ENCODE measurements around the gene GHRL. TPM values are rescaled to one million over a fixed set of nuclear protein-coding genes. Genes with fewer than 3 reads are reported as not detected.
A peak's percentile ranks its signal among the peaks of the same experiment; 100 is the strongest.
"Not testable (repeated sequence)": the region's sequence is repeated elsewhere in the genome, so short reads cannot be mapped to it uniquely, and the experiment has no call there.

The GHRL gene
- total and polyA plus RNA-seq, 4 donors, result 0.39 to 1.9 (median 1.6) TPM; not detected in 1

DNA sequence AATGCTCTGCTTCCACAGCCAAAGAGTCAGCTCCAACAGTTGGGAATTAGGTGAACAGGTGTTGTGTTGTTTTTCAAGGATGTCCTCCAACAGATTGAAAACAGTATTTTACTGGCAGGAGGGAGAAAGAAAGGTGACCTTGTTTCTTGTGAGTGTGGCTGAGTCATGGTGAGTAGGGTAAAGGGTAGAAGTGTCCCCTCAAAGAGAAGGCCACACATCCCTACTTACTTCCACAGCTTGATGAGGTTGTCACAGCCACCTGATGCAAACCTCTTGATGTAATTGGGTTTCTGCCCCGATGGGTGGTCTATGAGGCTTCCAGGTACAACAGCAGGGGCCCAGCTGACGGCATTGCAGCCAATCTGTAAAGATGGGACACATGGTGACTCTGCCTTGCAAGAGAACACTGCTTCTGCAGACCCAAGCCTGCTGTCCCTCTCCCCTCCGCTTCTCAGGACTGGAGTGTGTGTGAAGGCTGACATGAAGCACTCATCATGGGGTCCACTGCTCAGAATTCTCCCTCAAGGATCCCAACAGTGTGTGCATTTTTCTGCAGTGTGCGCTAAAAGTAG, 12.7 kb upstream of the GHRL start:
- DNase-seq (ENCODE audit: low read depth in 4 of 6, low spot score in 6 of 6), result no peak
- 85% methylated on average over 3 of the region's 4 CpGs for WGBS (ENCODE audit: insufficient coverage)
- no peak overlapping the region for H3K4me3 ChIP-seq (ENCODE audit: low read depth, low read length)
- no peaks in the 10 kb centered on the region for H3K4me1 ChIP-seq (ENCODE audit: control insufficient read depth, insufficient read depth, low read length)
- no peaks in the 10 kb centered on the region for H3K27me3 ChIP-seq (ENCODE audit: control insufficient read depth, insufficient read depth, low read length)
- no peak overlapping the region for H3K27ac ChIP-seq (ENCODE audit: low read depth, low read length)
- H3K9me3 ChIP-seq (ENCODE audit: control insufficient read depth, insufficient read depth, low read length), result no peaks in the 10 kb centered on the region
- peaks cover 77% of the 10 kb centered on the region for H3K36me3 ChIP-seq (ENCODE audit: control insufficient read depth, insufficient read depth, low read length)

DNA sequence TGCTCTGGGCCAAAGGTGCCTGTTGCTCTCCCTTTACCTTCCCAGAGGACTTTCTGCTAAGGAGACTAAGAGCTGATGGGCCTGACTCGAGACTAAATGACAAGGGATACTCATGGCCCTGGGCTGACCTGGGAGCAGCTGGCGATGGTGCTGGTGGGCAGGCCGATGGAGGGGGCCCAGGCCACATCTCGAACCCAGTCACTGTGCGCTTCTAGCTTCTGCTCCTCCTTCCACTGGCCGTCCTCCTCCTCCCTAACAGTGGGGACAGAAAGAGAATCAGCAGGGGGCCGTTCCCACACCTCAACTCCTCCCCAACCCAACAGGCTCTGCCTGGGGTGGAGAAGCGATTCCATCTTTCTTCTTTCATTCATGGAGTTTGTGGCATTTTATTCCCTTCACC, 12.2 kb upstream of the GHRL start:
- Histone ChIP-seq H3K4me3 (ENCODE audit: low read depth, low read length) (no peak overlapping the region), H3K36me3 (ENCODE audit: control insufficient read depth, insufficient read depth, low read length) (peaks cover 77% of the 10 kb centered on the region), H3K4me1 (ENCODE audit: control insufficient read depth, insufficient read depth, low read length) (no peaks in the 10 kb centered on the region), H3K27me3 (ENCODE audit: control insufficient read depth, insufficient read depth, low read length) (no peaks in the 10 kb centered on the region), H3K9me3 (ENCODE audit: control insufficient read depth, insufficient read depth, low read length) (no peaks in the 10 kb centered on the region), H3K27ac (ENCODE audit: low read depth, low read length) (no peak overlapping the region)
- WGBS (ENCODE audit: insufficient coverage), result 94% methylated on average over 6 of the region's 8 CpGs
- DNase-seq (ENCODE audit: low read depth in 4 of 6, low spot score in 6 of 6), result no peak

DNA sequence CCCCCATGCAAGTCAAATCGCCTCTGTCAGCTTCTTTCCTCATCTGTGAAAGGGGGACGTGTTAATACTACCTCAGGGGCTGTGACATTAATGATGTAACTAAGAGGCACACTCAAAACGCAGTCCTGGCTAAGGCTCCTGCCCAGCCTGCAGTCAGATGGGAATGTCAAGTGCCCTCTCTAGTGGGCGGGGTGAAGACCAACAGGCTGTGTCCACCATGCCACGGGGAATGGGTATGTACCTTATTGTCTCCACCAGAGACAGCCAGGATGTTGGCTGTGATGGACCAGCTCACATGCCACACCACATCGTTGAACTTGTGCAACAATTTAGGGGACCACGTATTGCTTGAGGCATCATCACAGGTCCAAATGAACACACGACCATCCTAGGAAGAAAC, 11.0 kb upstream of the GHRL start:
- no peak for DNase-seq (ENCODE audit: low read depth in 4 of 6, low spot score in 6 of 6)
- Histone ChIP-seq H3K4me3 (ENCODE audit: low read depth, low read length) (no peak overlapping the region), H3K27me3 (ENCODE audit: control insufficient read depth, insufficient read depth, low read length) (no peaks in the 10 kb centered on the region), H3K36me3 (ENCODE audit: control insufficient read depth, insufficient read depth, low read length) (peaks cover 77% of the 10 kb centered on the region), H3K9me3 (ENCODE audit: control insufficient read depth, insufficient read depth, low read length) (no peaks in the 10 kb centered on the region), H3K4me1 (ENCODE audit: control insufficient read depth, insufficient read depth, low read length) (no peaks in the 10 kb centered on the region), H3K27ac (ENCODE audit: low read depth, low read length) (no peak overlapping the region)
- 94% methylated on average over 8 of the region's 8 CpGs for WGBS (ENCODE audit: insufficient coverage)

DNA sequence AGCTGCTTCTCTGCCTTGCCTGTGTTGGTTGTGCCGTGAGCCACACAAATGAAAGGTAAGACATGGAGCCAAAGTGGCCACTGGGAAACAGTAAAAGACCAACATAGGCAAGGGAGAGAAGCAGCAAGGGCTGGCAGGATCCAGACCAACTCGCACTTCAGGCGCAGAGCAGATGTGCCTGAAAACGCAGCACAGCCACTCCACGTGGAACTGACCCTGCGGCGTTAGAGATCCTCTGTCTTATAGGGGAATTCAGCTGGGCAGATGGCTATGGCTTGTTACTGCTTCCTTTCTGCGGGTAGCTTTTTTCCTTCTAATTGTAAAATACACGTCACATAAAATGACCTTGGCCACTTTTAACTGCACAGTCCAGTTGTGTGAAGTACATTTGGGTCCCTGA, 10.4 kb upstream of the GHRL start:
- Histone ChIP-seq H3K4me1 (ENCODE audit: control insufficient read depth, insufficient read depth, low read length) (no peaks in the 10 kb centered on the region), H3K9me3 (ENCODE audit: control insufficient read depth, insufficient read depth, low read length) (no peaks in the 10 kb centered on the region), H3K36me3 (ENCODE audit: control insufficient read depth, insufficient read depth, low read length) (peaks cover 76% of the 10 kb centered on the region), H3K27ac (ENCODE audit: low read depth, low read length) (no peak overlapping the region), H3K27me3 (ENCODE audit: control insufficient read depth, insufficient read depth, low read length) (no peaks in the 10 kb centered on the region), H3K4me3 (ENCODE audit: low read depth, low read length) (no peak overlapping the region)
- DNase-seq (ENCODE audit: low read depth in 4 of 6, low spot score in 6 of 6), result no peak
- WGBS (ENCODE audit: insufficient coverage), result 91% methylated on average over 7 of the region's 9 CpGs

DNA sequence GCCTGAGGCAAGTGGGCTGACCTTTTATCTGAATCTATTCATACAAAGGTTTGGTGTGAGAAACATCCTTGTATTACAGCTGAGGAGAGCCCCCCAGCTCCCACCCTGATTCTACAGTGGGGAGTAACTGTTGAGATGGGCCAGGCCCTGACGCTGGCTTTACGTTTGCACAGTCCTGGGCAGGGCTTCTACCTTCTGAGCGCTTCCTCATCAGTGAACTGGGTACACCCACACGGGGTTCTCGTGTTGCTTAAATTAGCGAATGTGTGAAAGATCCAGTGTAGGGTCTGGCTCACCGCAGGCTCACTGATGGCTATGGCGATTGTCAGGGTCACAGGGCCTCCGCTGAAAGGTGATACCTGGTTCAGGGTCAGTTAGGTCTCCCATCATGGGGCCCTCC, 7.3 kb upstream of the GHRL start:
- Histone ChIP-seq H3K27me3 (ENCODE audit: control insufficient read depth, insufficient read depth, low read length) (no peaks in the 10 kb centered on the region), H3K4me1 (ENCODE audit: control insufficient read depth, insufficient read depth, low read length) (no peaks in the 10 kb centered on the region), H3K9me3 (ENCODE audit: control insufficient read depth, insufficient read depth, low read length) (no peaks in the 10 kb centered on the region), H3K27ac (ENCODE audit: low read depth, low read length) (no peak overlapping the region), H3K36me3 (ENCODE audit: control insufficient read depth, insufficient read depth, low read length) (peaks cover 69% of the 10 kb centered on the region), H3K4me3 (ENCODE audit: low read depth, low read length) (no peak overlapping the region)
- WGBS (ENCODE audit: insufficient coverage), result 93% methylated on average over 8 of the region's 9 CpGs
- DNase-seq (ENCODE audit: low read depth in 4 of 6, low spot score in 6 of 6), result no peak

DNA sequence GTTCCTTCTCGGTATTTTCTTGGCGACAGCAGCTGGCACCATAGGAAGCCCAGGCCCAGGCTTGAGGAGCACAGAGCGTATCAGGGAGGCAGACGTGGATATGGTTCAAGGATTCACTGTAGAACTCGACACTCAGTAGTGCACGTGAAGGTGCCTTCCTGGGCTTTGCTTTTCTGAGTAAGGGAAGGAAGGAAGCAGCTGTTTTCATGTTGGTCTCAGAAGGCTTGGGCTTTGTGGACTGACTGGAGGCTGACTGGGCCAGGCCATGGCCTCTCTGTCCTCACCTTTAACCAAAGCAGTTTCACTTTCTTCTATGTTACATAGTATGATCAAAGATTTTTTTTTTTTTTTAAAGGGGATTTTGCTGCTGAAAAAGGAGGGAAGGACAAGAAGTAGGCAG, 6.9 kb upstream of the GHRL start:
- H3K27ac ChIP-seq (ENCODE audit: low read depth, low read length), result no peak overlapping the region
- no peaks in the 10 kb centered on the region for H3K4me1 ChIP-seq (ENCODE audit: control insufficient read depth, insufficient read depth, low read length)
- peaks cover 65% of the 10 kb centered on the region for H3K36me3 ChIP-seq (ENCODE audit: control insufficient read depth, insufficient read depth, low read length)
- H3K9me3 ChIP-seq (ENCODE audit: control insufficient read depth, insufficient read depth, low read length), result no peaks in the 10 kb centered on the region
- DNase-seq (ENCODE audit: low read depth in 4 of 6, low spot score in 6 of 6), result no peak
- WGBS (ENCODE audit: insufficient coverage), result 95% methylated on average over 5 of the region's 6 CpGs
- no peaks in the 10 kb centered on the region for H3K27me3 ChIP-seq (ENCODE audit: control insufficient read depth, insufficient read depth, low read length)
- no peak overlapping the region for H3K4me3 ChIP-seq (ENCODE audit: low read depth, low read length)

DNA sequence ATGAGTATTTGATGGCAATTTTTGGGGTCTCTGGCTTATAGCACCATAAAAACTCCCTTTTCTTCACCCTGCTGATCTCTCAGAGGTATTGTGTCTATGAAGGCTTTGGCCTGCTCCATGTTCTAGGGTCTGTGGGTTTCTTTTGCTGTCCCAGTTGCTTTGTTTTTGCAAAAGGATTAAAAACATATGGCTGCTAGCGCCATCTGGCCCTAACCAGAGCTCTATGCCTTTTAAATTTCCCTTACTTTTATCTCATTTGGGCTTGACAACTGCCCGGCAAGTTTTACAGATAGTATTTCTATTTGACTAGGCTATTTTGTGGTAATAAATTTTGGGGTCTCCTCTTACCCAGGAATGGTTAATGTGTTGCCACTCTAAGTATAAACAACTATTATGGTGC, 6.4 kb upstream of the GHRL start:
- Histone ChIP-seq H3K4me1 (ENCODE audit: control insufficient read depth, insufficient read depth, low read length) (no peaks in the 10 kb centered on the region), H3K27me3 (ENCODE audit: control insufficient read depth, insufficient read depth, low read length) (no peaks in the 10 kb centered on the region), H3K27ac (ENCODE audit: low read depth, low read length) (no peak overlapping the region), H3K4me3 (ENCODE audit: low read depth, low read length) (no peak overlapping the region), H3K36me3 (ENCODE audit: control insufficient read depth, insufficient read depth, low read length) (peaks cover 62% of the 10 kb centered on the region), H3K9me3 (ENCODE audit: control insufficient read depth, insufficient read depth, low read length) (no peaks in the 10 kb centered on the region)
- DNase-seq (ENCODE audit: low read depth in 4 of 6, low spot score in 6 of 6), result peak in 1 of 6 donors; percentile 19
- no CpG with 5 or more reads among the region's 2 CpGs for WGBS (ENCODE audit: insufficient coverage)

DNA sequence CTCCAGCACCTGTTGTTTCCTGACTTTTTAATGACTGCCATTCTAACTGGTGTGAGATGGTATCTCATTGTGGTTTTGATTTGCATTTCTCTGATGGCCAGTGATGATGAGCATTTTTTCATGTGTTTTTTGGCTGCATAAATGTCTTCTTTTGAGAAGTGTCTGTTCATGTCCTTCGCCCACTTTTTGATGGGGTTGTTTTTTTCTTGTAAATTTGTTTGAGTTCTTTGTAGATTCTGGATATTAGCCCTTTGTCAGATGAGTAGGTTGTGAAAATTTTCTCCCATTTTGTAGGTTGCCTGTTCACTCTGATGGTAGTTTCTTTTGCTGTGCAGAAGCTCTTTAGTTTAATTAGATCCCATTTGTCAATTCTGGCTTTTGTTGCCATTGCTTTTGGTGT, 5.3 kb upstream of the GHRL start:
- not testable (repeated sequence) for DNase-seq (ENCODE audit: low read depth in 4 of 6, low spot score in 6 of 6); H3K4me3 ChIP-seq (ENCODE audit: low read depth, low read length); H3K9me3 ChIP-seq (ENCODE audit: control insufficient read depth, insufficient read depth, low read length); H3K27me3 ChIP-seq (ENCODE audit: control insufficient read depth, insufficient read depth, low read length); H3K27ac ChIP-seq (ENCODE audit: low read depth, low read length); H3K4me1 ChIP-seq (ENCODE audit: control insufficient read depth, insufficient read depth, low read length)
- WGBS (ENCODE audit: insufficient coverage), result no CpG with 5 or more reads among the region's 1 CpG
- peaks cover 55% of the 10 kb centered on the region for H3K36me3 ChIP-seq (ENCODE audit: control insufficient read depth, insufficient read depth, low read length)

DNA sequence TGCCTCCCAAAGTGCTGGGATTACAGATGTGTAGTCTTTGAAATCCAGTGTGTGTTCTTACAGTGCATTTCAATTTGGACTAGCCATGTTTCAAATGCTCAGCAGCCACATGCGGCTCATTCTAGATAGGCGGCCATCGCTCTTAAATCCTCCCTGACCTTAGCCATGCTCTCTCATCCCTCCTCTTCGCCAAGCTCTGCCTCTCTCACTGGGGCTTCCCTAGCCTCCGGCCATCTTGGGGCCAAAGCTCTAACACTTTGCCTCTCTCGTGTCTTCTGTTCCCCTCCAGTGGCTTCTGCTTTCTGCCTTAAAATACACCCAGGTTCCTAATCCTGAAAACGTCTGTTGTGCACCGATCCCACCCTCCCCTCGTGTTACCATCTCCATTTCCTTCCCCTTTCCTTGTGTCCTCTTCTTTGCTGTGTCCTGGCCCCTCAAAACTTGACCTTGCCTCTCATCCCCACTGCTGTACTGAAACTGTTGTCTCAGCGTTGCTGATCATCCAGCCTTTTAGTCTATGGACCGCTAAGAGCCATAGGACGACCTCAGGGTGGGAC, 1.4 kb upstream of the GHRL start:
- H3K4me1 ChIP-seq (ENCODE audit: control insufficient read depth, insufficient read depth, low read length), result no peaks in the 10 kb centered on the region
- H3K27ac ChIP-seq (ENCODE audit: low read depth, low read length), result no peak overlapping the region
- no peak overlapping the region for H3K4me3 ChIP-seq (ENCODE audit: low read depth, low read length)
- peaks cover 41% of the 10 kb centered on the region for H3K36me3 ChIP-seq (ENCODE audit: control insufficient read depth, insufficient read depth, low read length)
- H3K27me3 ChIP-seq (ENCODE audit: control insufficient read depth, insufficient read depth, low read length), result no peaks in the 10 kb centered on the region
- no peak for DNase-seq (ENCODE audit: low read depth in 4 of 6, low spot score in 6 of 6)
- whole genome bisulfite sequencing (ENCODE audit: insufficient coverage), result 92% methylated on average over 12 of the region's 12 CpGs
- no peaks in the 10 kb centered on the region for H3K9me3 ChIP-seq (ENCODE audit: control insufficient read depth, insufficient read depth, low read length)

DNA sequence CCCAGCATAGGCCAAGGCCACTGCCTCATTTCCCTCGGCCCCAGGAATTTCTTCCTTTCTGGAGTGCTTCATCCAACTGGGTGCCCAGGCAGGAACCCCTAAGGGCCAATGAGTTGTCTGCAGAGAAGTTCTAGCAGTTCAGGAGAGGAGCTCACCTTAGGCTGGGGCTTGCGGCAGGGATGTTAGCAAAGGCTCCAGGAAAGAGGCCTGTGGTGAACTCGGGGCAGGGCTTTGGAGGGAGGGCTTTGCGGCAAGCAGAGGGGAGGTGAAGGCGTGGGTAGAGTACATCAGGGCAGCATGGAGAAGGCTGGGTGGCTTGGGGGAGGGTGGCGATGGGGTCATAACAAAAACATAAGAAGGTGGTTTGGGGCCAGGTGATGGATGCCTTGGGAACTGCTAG, 1.1 kb downstream of the GHRL start:
- Histone ChIP-seq H3K4me3 (ENCODE audit: low read depth, low read length) (no peak overlapping the region), H3K9me3 (ENCODE audit: control insufficient read depth, insufficient read depth, low read length) (no peaks in the 10 kb centered on the region), H3K27me3 (ENCODE audit: control insufficient read depth, insufficient read depth, low read length) (no peaks in the 10 kb centered on the region), H3K27ac (ENCODE audit: low read depth, low read length) (no peak overlapping the region), H3K4me1 (ENCODE audit: control insufficient read depth, insufficient read depth, low read length) (peaks cover 4% of the 10 kb centered on the region), H3K36me3 (ENCODE audit: control insufficient read depth, insufficient read depth, low read length) (peaks cover 53% of the 10 kb centered on the region)
- DNase-seq (ENCODE audit: low read depth in 4 of 6, low spot score in 6 of 6), result no peak
- WGBS (ENCODE audit: insufficient coverage), result 98% methylated on average over 6 of the region's 6 CpGs

Measured in spinal cord (tissue), 10 donors.